ENCODE measurements around the gene PTGS1. TPM values are rescaled to one million over a fixed set of nuclear protein-coding genes. Genes with fewer than 3 reads are reported as not detected.
A peak's percentile ranks its signal among the peaks of the same experiment; 100 is the strongest.

Gene PTGS1
- total RNA-seq, 3 donors from 2014 or later (not counting 1 experiment from before 2014, with no cell fraction given) = 2.1 to 11.3 (median 9.2) TPM

DNA sequence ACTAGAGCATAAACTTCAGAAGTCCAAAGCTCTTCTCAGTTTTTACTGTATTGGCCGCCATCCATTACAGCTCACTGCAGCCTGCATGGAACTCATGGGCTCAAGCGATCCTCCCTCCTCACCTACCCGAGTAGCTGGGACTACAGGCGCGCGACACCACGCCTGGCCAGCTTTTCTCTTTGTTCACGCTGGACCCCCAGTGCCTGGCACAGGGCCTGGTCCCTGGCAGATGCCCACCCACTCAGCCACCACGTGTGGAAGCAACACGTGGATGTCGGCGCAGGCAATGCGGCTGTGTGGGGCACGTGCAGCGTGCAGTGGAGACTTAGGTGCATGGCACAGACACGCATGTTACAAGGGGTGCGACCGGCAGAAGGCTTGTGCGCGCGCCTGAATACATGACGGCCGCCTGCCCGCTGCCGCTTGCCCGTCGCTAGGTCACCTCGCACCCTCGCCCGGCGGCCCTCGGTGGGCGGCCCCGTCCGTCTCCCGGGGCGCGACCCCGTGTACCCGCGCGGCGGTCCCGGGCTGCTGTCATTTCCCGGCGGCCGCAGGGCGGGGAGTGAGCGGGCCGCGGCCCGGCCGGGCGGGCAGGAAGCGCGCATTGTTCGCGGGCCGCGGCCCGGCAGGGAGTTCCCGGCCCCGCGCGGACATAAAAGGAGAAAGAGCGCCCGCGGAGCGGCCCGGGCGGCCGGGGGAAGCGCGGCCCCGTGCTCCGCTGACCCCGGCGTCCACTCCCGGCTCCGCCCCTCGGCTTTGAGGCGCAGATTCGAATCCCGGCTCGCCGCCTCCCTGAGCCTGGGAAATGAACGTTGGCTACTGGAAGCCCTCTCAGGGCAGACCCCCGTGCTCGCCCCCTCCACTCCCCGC, 24.1 kb upstream of the PTGS1 start:
- ATAC-seq (peak; percentile 39 to 72 (median 72)), DNase-seq (peak; percentile 21)
- Histone ChIP-seq H3K27ac (ENCODE audit: low read length) (no peak overlapping the region), H3K9me3 (ENCODE audit: control insufficient read depth, insufficient read depth, low read length) (no peaks in the 10 kb centered on the region), H3K4me3 (ENCODE audit: low read length) (peak overlapping the region; percentile 15), H3K36me3 (ENCODE audit: control insufficient read depth, insufficient read depth, low read length) (no peaks in the 10 kb centered on the region), H3K27me3 (ENCODE audit: control insufficient read depth, insufficient read depth, low read length) (peaks cover 5% of the 10 kb centered on the region), H3K4me1 (ENCODE audit: control insufficient read depth, insufficient read depth, low read length) (peaks cover 12% of the 10 kb centered on the region)
- peak overlapping the region in 1 of 2 donors; percentile 68 for H3K27ac Mint-ChIP-seq
- intact Hi-C loops (cut with micrococcal nuclease) = no loop called here
- peak overlapping the region; percentile 67 for H3K4me3 Mint-ChIP-seq
- peaks cover 20 to 37% of the 10 kb centered on the region in 2 donors for H3K27me3 Mint-ChIP-seq (ENCODE audit: low read depth in 2 of 2)
- H3K4me1 Mint-ChIP-seq = peaks cover 0 to 17% of the 10 kb centered on the region in 2 donors
- H3K9me3 Mint-ChIP-seq = no peaks in the 10 kb centered on the region
- H3K36me3 Mint-ChIP-seq = no peaks in the 10 kb centered on the region
- WGBS (ENCODE audit: insufficient coverage) = 14% methylated on average over 90 of the region's 90 CpGs
- TF ChIP-seq, protein P1, sequence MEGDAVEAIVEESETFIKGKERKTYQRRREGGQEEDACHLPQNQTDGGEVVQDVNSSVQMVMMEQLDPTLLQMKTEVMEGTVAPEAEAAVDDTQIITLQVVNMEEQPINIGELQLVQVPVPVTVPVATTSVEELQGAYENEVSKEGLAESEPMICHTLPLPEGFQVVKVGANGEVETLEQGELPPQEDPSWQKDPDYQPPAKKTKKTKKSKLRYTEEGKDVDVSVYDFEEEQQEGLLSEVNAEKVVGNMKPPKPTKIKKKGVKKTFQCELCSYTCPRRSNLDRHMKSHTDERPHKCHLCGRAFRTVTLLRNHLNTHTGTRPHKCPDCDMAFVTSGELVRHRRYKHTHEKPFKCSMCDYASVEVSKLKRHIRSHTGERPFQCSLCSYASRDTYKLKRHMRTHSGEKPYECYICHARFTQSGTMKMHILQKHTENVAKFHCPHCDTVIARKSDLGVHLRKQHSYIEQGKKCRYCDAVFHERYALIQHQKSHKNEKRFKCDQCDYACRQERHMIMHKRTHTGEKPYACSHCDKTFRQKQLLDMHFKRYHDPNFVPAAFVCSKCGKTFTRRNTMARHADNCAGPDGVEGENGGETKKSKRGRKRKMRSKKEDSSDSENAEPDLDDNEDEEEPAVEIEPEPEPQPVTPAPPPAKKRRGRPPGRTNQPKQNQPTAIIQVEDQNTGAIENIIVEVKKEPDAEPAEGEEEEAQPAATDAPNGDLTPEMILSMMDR (IDR thresholded peaks at IDR 0.05) = no peak

- Mint-ChIP-seq H3K27me3 (ENCODE audit: low read depth in 2 of 2) (peaks cover 20 to 37% of the 10 kb centered on the region in 2 donors), H3K4me3 (peak overlapping the region; percentile 67), H3K9me3 (no peaks in the 10 kb centered on the region), H3K36me3 (no peaks in the 10 kb centered on the region), H3K4me1 (peaks cover 0 to 17% of the 10 kb centered on the region in 2 donors), H3K27ac (peak overlapping the region in 1 of 2 donors; percentile 68)
- Histone ChIP-seq H3K36me3 (ENCODE audit: control insufficient read depth, insufficient read depth, low read length) (no peaks in the 10 kb centered on the region), H3K27ac (ENCODE audit: low read length) (no peak overlapping the region), H3K4me1 (ENCODE audit: control insufficient read depth, insufficient read depth, low read length) (peaks cover 12% of the 10 kb centered on the region), H3K9me3 (ENCODE audit: control insufficient read depth, insufficient read depth, low read length) (no peaks in the 10 kb centered on the region), H3K27me3 (ENCODE audit: control insufficient read depth, insufficient read depth, low read length) (peaks cover 5% of the 10 kb centered on the region), H3K4me3 (ENCODE audit: low read length) (peak overlapping the region; percentile 15)
- WGBS (ENCODE audit: insufficient coverage) = 54% methylated on average over 15 of the region's 16 CpGs
- intact Hi-C loops (cut with micrococcal nuclease) = no loop called here
- ATAC-seq (peak in 2 of 3 donors; percentile 12 to 16), DNase-seq (peak in 1 of 2 donors; percentile 33)
- TF ChIP-seq, protein P1 (IDR thresholded peaks at IDR 0.05) = no peak
Measured at GRCh38 chr9:122347348-122348287, 23.2 kb upstream of the PTGS1 start.

- WGBS (ENCODE audit: insufficient coverage) = 37% methylated on average over 12 of the region's 12 CpGs
- intact Hi-C loops (cut with micrococcal nuclease) = no loop called here
- H3K27me3 Mint-ChIP-seq (ENCODE audit: low read depth in 2 of 2) = peaks cover 20 to 37% of the 10 kb centered on the region in 2 donors
Measured at GRCh38 chr9:122348288-122348777, 22.5 kb upstream of the PTGS1 start.

More at GRCh38 chr9:122348288-122348777, 22.5 kb upstream of the PTGS1 start:
- no peaks in the 10 kb centered on the region for H3K9me3 ChIP-seq (ENCODE audit: control insufficient read depth, insufficient read depth, low read length)
- no peak for DNase-seq
- Mint-ChIP-seq H3K4me1 (peaks cover 0 to 17% of the 10 kb centered on the region in 2 donors), H3K27ac (peak overlapping the region in 1 of 2 donors; percentile 39), H3K9me3 (no peaks in the 10 kb centered on the region), H3K4me3 (peak overlapping the region; percentile 4), H3K36me3 (no peaks in the 10 kb centered on the region)
- peaks cover 12% of the 10 kb centered on the region for H3K4me1 ChIP-seq (ENCODE audit: control insufficient read depth, insufficient read depth, low read length)
- no peak for ATAC-seq
- TF ChIP-seq, protein P1 (IDR thresholded peaks at IDR 0.05) = no peak
- peaks cover 5% of the 10 kb centered on the region for H3K27me3 ChIP-seq (ENCODE audit: control insufficient read depth, insufficient read depth, low read length)
- no peak overlapping the region for H3K27ac ChIP-seq (ENCODE audit: low read length)
- H3K4me3 ChIP-seq (ENCODE audit: low read length) = no peak overlapping the region
- H3K36me3 ChIP-seq (ENCODE audit: control insufficient read depth, insufficient read depth, low read length) = no peaks in the 10 kb centered on the region

Measured in natural killer cell (primary cell).